Measurements from ENCODE around the gene FHIT. TPM values are rescaled to one million over a fixed set of nuclear protein-coding genes. Genes with fewer than 3 reads are reported as not detected.

The FHIT gene
- total RNA-seq, 2 experiments from 2014 or later: 7.6 to 7.9 TPM

- intact Hi-C loops (cut with micrococcal nuclease): no loop called here
- H3K4me1 Mint-ChIP-seq (ENCODE audit: low read depth): no peaks in the 10 kb centered on the region
- no peak overlapping the region for H3K4me3 Mint-ChIP-seq
- ChIA-PET POLR2A (no interaction called here), CTCF (no interaction called here)
- DNase-seq (no peak), ATAC-seq (no peak)
- no peak overlapping the region for H3K27ac Mint-ChIP-seq
- TF ChIP-seq CTCF (IDR thresholded peaks at IDR 0.05): no peak
- H3K27me3 Mint-ChIP-seq: no peaks in the 10 kb centered on the region
- no peaks in the 10 kb centered on the region for H3K36me3 Mint-ChIP-seq (ENCODE audit: low read depth)
- no peaks in the 10 kb centered on the region for H3K9me3 Mint-ChIP-seq
Measured at GRCh38 chr3:61226166-61226686, 25.0 kb downstream of the FHIT start.

GRCh38 chr3:61224823-61225222 is 26.4 kb downstream of the FHIT start:
- Mint-ChIP-seq H3K27me3 (no peaks in the 10 kb centered on the region), H3K4me3 (no peak overlapping the region), H3K9me3 (no peaks in the 10 kb centered on the region), H3K36me3 (ENCODE audit: low read depth) (no peaks in the 10 kb centered on the region), H3K27ac (no peak overlapping the region), H3K4me1 (ENCODE audit: low read depth) (no peaks in the 10 kb centered on the region)
- ChIA-PET CTCF (no interaction called here), POLR2A (no interaction called here)
- no peak for ATAC-seq
- intact Hi-C loops (cut with micrococcal nuclease): no loop called here
- no peak for TF ChIP-seq CTCF (IDR thresholded peaks at IDR 0.05)
- DNase-seq: no peak

GRCh38 chr3:61223451-61223850 is 27.8 kb downstream of the FHIT start:
- peaks cover 2% of the 10 kb centered on the region for H3K36me3 Mint-ChIP-seq (ENCODE audit: low read depth)

GRCh38 chr3:61222467-61222866 is 28.8 kb downstream of the FHIT start:
- no peak for TF ChIP-seq CTCF (IDR thresholded peaks at IDR 0.05)
- ATAC-seq (no peak), DNase-seq (no peak)
- no peak overlapping the region for H3K27ac Mint-ChIP-seq
- ChIA-PET POLR2A (no interaction called here), CTCF (no interaction called here)
- intact Hi-C loops (cut with micrococcal nuclease): no loop called here
- no peaks in the 10 kb centered on the region for H3K4me1 Mint-ChIP-seq (ENCODE audit: low read depth)
- H3K27me3 Mint-ChIP-seq: no peaks in the 10 kb centered on the region
- no peak overlapping the region for H3K4me3 Mint-ChIP-seq
- peaks cover 2% of the 10 kb centered on the region for H3K36me3 Mint-ChIP-seq (ENCODE audit: low read depth)
- peaks cover 1% of the 10 kb centered on the region for H3K9me3 Mint-ChIP-seq

More at GRCh38 chr3:61223451-61223850, 27.8 kb downstream of the FHIT start:
- Mint-ChIP-seq H3K4me3 (no peak overlapping the region), H3K27ac (no peak overlapping the region), H3K27me3 (no peaks in the 10 kb centered on the region), H3K4me1 (ENCODE audit: low read depth) (no peaks in the 10 kb centered on the region), H3K9me3 (peaks cover 1% of the 10 kb centered on the region)
- intact Hi-C loops (cut with micrococcal nuclease): no loop called here
- no peak for TF ChIP-seq CTCF (IDR thresholded peaks at IDR 0.05)
- ChIA-PET CTCF (interaction anchor here (0.6 kb wide), 1 partner anchor 142 kb away, joined by 3 read pairs; no protein-coding TSS in a partner anchor), POLR2A (no interaction called here)
- no peak for ATAC-seq
- no peak for DNase-seq

GRCh38 chr3:61221759-61222362 is 29.4 kb downstream of the FHIT start:
- Mint-ChIP-seq H3K9me3 (peaks cover 1% of the 10 kb centered on the region), H3K27me3 (no peaks in the 10 kb centered on the region)
- CTCF ChIA-PET: no interaction called here

More at GRCh38 chr3:61221759-61222362, 29.4 kb downstream of the FHIT start:
- ATAC-seq: no peak
- DNase-seq: no peak
- POLR2A ChIA-PET: no interaction called here
- Mint-ChIP-seq H3K36me3 (ENCODE audit: low read depth) (peaks cover 2% of the 10 kb centered on the region), H3K4me1 (ENCODE audit: low read depth) (no peaks in the 10 kb centered on the region), H3K27ac (no peak overlapping the region), H3K4me3 (no peak overlapping the region)
- no peak for TF ChIP-seq CTCF (IDR thresholded peaks at IDR 0.05)
- intact Hi-C loops (cut with micrococcal nuclease): no loop called here

Measured in activated CD8-positive, alpha-beta T cell treated with anti-CD3 and anti-CD28 coated beads for 36 hours (primary cell).